Lower leg skin (tissue), 4 donors: Measurements from ENCODE around the gene UQCR11. TPM values are rescaled to one million over a fixed set of nuclear protein-coding genes. Genes with fewer than 3 reads are reported as not detected.

Source experiments
- DNase-seq, 2 donors: peaks; one replicate each; pipeline ENCODE4 v3.0.0-alpha.2; 2019; ENCODE audit warnings: low spot score in 2 of 2
- H3K4me3 ChIP-seq: fragments of 200-600 bp; sonication (generic); 2 replicates; pipeline ENCODE4 v1.5.1; 2017; ENCODE audit warnings: mild to moderate bottlenecking, low read depth; ENCODE audit not compliant: poor library complexity, severe bottlenecking
- POLR2A ChIP-seq, 2 donors: fragments of 450-650 bp; IDR thresholded peaks; one replicate each; pipeline ENCODE4 v1.6.1; 2016 to 2017; ENCODE audit warnings: antibody characterized with exemption in 2 of 2, mild to moderate bottlenecking in 1 of 2, moderate library complexity in 1 of 2
- WGBS, 2 donors: methylation state at CpG; one replicate each; pipeline ENCODE4 v1.1.5; 2018; 5-methylcytosine and 5-hydroxymethylcytosine counted together
- intact Hi-C: fragments of 100-400 bp; cut with DNase I; formaldehyde crosslinking; loops from one replicate; pipeline ENCODE4 v1.15.0; 2023; ENCODE audit warnings: low total_unique reads
- total RNA-seq, 4 donors: library from RNA; depleted of rRNA; stranded (reverse); fragments of >200 nt; gene quantifications; one replicate each; pipeline ENCODE4 v1.1.0, GENCODE V29; 2016
- TF ChIP-seq, protein P1 (sequence below), 3 donors: fragments of 450-650 bp; IDR thresholded peaks; one replicate each; pipeline ENCODE4 v1.5.1; 2016; ENCODE audit warnings: antibody characterized with exemption in 3 of 3, mild to moderate bottlenecking in 3 of 3, moderate library complexity in 2 of 3

The UQCR11 gene
- total RNA-seq = 10 to 100 TPM; 24.8 to 71.8 (median 46.1) TPM

- TF ChIP-seq, protein P1, sequence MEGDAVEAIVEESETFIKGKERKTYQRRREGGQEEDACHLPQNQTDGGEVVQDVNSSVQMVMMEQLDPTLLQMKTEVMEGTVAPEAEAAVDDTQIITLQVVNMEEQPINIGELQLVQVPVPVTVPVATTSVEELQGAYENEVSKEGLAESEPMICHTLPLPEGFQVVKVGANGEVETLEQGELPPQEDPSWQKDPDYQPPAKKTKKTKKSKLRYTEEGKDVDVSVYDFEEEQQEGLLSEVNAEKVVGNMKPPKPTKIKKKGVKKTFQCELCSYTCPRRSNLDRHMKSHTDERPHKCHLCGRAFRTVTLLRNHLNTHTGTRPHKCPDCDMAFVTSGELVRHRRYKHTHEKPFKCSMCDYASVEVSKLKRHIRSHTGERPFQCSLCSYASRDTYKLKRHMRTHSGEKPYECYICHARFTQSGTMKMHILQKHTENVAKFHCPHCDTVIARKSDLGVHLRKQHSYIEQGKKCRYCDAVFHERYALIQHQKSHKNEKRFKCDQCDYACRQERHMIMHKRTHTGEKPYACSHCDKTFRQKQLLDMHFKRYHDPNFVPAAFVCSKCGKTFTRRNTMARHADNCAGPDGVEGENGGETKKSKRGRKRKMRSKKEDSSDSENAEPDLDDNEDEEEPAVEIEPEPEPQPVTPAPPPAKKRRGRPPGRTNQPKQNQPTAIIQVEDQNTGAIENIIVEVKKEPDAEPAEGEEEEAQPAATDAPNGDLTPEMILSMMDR (IDR thresholded peaks at IDR 0.05) = peak in 1 of 3 donors; percentile 81
- no peak for TF ChIP-seq POLR2A (IDR thresholded peaks at IDR 0.05)
- DNase-seq = peak; percentile 94 to 99
- WGBS, 2 donors = 0% methylated on average over 50 to 72 of the region's 79 CpGs
- peak within 1 kb of the TSS; percentile 85 for H3K4me3 ChIP-seq
- intact Hi-C loops = no loop called here
Measured at GRCh38 chr19:1605236-1606137, at the start of gene UQCR11. Gene UQCR11, minus strand, starts transcription at chr19:1605462. Its CDS starts 53 bp downstream, at chr19:1605409.

DNA sequence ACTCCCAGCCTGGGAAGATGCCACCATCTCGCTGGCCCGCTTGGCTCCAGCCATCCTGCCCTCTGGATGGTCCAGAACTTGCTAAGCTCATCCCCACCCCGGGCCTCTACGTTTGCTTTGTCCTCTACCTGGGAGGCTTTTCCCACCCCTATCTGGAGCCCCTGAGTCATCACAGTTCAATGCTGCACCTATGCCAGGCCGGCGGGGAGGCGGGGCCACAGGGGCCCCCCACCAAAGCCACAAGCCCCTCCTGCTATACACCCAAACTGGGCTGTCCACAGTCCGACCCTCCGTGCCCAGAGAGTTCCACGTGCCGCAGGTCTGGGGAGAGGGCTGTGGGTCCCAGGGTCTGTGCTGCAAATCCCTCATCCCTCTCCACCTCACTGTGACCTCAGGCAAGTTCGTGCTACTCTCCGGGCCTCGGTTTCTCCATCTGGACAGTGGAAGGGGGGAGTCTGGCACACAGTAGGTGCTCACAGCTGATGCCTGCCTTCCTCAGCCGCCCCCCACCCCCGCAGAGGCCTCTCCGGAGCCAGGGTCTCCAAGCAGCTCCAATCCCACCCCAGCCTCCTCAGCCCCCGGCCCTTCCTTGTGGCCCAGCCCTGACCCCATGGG lies 49.0 kb upstream of the UQCR11 start:
- intact Hi-C loops = no loop called here
- TF ChIP-seq, protein P1 (IDR thresholded peaks at IDR 0.05) = no peak
- TF ChIP-seq POLR2A (IDR thresholded peaks at IDR 0.05) = no peak
- H3K4me3 ChIP-seq = no peak overlapping the region
- WGBS, 2 donors = 74 to 81% methylated on average over 17 to 18 of the region's 18 CpGs
- DNase-seq = no peak

DNA sequence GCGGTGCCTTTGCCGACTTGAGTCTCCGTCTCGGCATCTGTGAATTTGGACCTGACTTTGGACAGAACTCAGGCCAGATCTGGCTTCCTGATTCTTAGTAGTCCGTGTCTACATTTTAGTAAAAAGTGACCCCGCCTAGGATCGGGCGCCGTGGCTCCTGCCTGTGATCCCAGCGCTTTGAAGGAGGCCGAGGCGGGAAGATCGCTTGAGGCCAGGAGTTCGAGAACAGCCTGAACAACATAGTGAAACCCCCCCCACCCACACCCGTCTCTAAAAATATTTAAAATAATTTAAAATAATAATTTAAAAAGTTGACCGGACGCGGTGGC lies 48.0 kb upstream of the UQCR11 start:
- DNase-seq = no peak
- TF ChIP-seq, protein P1 (IDR thresholded peaks at IDR 0.05) = no peak
- TF ChIP-seq POLR2A (IDR thresholded peaks at IDR 0.05) = no peak
- H3K4me3 ChIP-seq = peak overlapping the region; percentile 26
- WGBS, 2 donors = 14 to 15% methylated on average over 18 of the region's 18 CpGs
- intact Hi-C loops = no loop called here

DNA sequence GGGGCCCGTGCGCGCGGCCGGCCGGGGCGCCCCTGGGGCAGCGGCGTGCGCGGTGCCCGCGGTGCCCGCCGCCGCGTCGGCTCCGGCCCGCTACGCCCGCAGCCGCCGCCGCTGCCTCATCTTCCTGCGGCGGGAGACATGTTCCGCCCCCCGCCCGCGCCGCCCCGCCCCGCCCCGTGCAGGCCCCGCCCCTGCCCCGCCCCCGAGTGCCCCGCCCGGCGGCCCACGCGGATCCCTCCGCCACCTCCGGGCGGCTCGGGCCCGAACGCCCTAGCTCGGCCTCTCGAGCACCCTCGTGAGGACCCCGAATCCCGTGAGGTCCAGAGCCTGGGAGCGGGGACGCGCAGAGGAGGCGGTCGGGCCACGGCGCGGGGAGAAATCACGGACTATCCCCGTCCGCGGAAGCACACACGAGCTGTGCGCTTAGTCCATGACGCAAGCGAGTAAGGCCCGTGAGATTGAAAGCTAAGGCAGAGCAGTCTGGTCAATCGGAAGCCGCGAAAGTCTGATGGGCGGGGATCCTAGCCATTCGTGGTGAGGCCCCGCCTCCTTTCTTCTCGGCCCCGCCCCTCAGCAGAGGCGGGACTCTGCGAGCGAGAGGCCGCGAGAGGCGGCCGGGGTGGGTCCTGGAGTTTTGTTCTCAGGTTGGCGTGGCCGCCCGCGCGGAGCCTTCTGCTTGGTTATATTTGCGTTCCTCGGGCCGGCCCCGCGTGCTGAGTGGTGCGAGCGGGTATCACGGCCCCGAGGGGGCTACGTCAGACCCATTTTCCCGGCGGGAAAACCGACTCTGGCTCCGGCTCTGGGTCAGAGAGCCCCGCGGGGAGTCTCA lies 47.4 kb upstream of the UQCR11 start, which contains the start of gene TCF3:
TSS of gene TCF3 (minus strand) at position 145 of the 829 bp plus-strand sequence. CDS start 2,367 bp downstream, outside the sequence.
- intact Hi-C loops = no loop called here

More for the DNA sequence above, 47.4 kb upstream of the UQCR11 start, which contains the start of gene TCF3:
- peak within 1 kb of the TSS; percentile 63 for H3K4me3 ChIP-seq
- TF ChIP-seq, protein P1 (IDR thresholded peaks at IDR 0.05) = peak in 1 of 3 donors; percentile 44
- no peak for TF ChIP-seq POLR2A (IDR thresholded peaks at IDR 0.05)
- peak; percentile 98 to 100 for DNase-seq
- WGBS, 2 donors = 0% methylated on average over 12 to 13 of the region's 107 CpGs
